Fibroblast of gingiva (primary cell): ENCODE measurements around the gene PTPRN2.

ENCODE experiments used
- DNase-seq: peaks from one replicate; pipeline ENCODE4 v3.0.0-alpha.2; 2011; ENCODE audit warnings: low read depth

Gene PTPRN2

DNA sequence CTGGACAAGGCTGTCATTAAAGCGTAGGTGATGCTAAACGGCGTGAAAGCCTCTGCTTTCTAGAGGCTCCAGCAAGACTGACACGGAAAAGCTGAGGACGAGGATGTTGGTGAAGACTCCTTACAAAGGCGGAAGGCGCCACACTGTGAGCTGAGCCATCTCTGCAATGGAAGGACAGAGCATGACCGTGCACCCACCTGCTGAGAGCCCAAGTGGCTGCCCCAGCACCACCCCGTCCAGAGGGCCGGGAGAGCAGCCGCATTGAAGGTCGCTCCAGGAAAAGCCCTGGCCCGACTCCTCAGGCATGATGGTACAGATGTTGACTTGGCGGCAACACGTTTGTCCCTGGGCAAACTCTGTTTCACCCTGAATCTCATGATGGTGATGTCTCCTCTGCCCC lies 758.1 kb downstream of the PTPRN2 start:
- no peak for DNase-seq

DNA sequence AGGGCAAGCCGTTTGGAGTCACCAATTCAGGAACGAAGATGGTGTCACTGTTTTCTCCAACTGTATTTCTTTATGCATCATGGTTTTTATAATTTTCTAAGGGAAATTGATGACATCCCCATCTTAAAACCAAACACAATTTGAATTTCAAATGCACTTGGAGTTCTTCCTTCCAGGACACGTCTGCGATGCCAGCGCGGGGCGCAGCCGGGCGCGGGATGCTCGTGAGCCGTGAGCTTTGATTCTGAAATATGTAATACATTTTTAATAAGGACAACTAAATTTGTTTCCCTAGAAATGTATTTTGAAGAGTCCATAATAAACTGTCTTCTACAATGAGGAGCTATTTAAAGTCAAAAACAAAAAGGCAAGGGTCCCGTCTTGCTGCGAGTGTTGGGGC lies 758.7 kb downstream of the PTPRN2 start:
- DNase-seq, result no peak

DNA sequence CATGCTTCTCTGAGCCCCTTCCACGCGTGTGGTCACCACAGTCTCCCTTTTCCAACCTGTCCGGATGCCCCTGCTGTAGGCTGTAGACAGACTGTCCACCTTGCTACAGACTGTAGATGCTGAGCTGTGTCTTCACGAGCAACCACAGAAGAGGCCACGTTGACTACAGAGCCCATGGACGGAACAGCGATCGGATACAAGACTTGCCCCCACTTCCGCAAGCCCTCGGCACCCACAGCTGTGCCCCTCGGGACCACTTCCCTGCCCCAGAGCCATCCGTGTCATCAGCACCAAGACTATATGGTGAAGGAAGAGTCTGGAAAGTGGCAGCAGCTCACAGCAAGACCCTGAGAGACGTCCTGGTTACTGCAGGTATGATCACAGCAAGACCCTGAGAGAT lies 759.4 kb downstream of the PTPRN2 start:
- DNase-seq, result no peak

DNA sequence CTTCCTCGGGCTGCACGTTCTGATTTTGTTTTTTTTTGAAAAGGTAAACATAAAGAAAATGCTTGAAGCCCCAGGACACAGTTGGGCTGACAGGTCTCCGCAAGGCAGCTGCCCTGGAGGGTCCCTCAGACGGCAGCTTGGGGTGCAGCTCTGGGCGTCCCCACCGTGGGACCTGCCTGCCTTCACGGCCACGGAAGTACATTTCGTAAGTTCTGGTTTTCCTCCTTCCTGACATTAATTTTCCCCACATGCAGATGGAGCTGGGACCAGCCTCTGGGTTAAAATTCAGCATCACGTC lies 759.8 kb downstream of the PTPRN2 start:
- DNase-seq, result no peak

DNA sequence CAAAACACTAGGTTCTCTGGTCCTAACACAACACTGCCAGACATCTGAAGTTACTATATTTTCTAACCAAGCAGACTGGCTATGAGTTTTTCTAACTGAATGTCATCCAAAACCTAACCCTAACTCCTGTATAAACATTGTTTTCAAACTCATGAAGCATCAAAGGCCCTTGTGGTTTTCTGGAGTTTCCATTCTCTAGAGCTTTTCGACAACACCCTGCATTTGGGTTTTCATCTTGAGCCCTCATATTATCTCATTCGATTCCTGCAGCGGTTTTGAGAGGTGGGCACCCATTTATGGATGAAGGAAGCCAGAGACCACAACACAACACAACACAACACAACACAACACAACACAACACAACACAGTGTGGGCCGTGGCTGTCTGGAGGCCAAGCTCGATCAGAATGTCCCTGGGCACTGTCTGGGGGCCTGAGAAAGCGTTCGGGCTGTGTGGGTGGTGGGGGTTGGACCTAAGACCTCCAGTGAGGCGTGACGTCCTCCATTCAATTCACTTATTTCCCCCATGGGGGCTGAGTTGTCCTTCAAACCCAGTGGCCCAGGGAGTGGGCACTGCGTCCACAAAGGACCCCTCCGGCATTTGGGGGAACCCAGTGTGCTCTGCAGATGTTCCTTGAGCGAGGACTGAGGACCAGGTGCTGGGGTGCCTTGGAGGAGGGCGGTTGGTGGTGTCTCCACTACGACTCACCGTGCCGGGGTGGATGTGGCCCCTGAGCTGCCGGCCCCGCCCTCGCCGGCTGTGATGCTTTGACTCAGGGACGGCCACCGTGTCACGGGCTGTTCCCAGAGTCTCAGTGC lies 760.4 kb downstream of the PTPRN2 start:
- DNase-seq, result no peak

- no peak for DNase-seq
These were observed 761.1 kb downstream of the PTPRN2 start for GRCh38 chr7:157826566-157826965.

DNA sequence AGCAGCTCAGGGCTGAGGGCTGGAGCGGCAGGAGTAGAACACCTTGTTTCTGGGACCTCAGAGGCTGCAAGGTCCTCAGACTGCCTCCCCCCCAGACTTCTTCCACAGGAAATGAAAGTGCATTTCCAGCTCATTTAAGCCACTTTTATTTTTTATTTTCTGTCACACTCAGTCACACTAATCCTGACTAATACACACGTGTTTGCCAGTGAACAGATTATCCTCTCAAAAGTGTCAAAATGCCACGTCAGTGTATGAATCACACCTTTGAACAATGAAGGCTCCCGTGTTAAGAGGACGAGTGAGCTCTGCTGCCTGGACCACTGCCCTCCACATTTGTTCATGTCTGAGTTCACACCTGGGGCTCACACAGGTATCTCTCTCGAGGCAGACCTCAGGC lies 762.3 kb downstream of the PTPRN2 start:
- DNase-seq, result no peak

DNA sequence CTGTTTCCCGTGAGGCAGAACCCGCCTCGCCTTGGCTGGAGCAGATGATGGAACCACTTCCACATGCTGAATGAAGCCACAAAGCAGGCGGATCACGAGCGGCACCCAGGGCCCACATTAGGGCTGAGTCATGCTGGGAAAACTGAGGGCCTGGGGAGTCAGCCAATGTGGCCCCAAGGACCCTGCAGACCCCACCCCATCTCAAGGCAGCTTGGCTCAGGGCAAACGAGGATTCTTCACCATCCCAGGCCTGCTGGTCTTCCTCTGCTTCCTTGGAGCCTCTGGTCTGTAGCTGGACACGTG lies 762.9 kb downstream of the PTPRN2 start:
- no peak for DNase-seq

DNA sequence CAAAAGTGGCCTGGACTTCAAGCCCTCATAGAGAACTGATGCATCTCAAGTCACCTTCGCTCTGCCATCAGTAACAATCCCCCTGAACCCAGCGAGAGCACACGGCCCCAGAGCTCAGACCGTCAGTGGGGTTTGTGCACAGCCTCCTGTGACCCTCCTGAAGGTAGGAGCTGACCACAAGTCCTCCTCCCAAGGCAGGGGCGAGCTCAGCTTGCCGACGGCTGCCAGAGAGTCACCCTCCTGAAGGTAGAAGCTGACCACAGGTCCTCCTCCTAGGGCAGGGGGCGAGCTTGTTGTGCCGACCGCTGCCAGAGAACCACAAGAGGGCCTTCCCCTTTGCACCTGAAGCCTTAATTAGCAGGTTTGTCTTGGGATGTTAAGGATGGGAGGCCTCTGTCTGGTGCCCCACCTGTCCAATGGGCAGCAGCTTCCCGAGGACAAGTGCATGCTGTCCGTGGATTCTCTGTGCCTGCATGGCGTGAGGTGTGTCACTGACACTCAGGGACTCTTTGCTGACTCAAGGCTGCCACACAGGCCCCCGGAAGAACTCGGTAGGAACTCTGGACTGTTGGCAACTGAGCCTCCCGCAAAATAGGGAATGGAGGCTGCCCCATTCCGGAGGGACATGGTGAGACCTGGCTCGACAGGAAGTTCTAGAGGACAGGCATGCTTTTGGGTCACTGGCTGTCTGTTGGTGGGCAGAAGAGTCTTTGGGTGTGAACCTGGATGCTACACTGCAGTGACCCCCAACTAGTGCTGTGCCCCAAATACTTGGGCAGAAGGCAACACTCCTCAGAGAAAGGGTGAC lies 763.4 kb downstream of the PTPRN2 start:
- no peak for DNase-seq

GRCh38 chr7:157822688-157823031 lies 765.0 kb downstream of the PTPRN2 start:
- no peak for DNase-seq

DNA sequence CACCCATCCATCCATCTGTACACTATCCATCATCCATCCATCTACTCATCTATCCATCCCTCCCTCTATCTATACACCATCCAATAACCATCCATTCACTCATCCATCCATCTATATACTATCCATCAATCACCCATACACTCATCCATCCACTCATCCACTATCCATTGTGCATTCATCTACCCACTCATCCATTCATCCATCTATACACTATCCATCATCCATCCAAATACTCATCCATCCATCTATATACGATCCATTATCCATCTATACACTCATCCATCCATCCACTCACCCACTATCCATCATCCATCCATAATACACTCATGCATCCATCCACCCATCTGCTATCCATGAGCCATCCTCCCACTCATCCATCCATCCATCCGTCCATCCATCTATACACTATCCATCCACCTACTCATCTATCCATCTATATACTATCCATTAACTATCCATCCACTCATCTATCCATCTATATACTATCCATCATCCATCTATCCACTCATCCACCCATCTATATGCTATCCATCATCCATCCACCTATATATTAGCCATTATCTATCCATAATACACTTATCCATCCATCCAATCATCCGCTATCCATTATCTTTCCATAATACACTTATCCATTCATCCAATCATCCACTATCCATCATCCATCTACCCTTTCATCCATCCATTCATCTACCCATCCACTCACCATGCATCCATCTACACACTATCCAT lies 765.5 kb downstream of the PTPRN2 start:
- DNase-seq, result no peak

GRCh38 chr7:157820796-157821195 lies 766.8 kb downstream of the PTPRN2 start:
- no peak for DNase-seq

DNA sequence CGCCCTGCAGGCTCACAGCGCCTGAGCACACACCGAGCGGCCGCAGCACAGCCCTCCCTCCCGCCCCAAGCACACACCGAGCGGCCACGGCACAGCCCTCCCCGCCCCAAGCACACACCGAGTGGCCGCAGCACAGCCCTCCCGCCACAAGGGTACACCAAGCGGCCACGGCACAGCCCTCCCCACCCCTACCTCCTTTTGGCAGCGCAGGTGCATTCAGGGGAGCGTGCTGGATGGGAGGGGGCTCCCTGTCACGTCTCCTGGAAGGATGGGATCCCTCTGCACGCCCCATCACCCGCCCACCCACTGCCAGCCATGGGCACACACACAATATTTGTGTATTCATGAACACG lies 768.2 kb downstream of the PTPRN2 start:
- no peak for DNase-seq

- DNase-seq, result no peak
These were observed 768.7 kb downstream of the PTPRN2 start for GRCh38 chr7:157818701-157819454.

DNA sequence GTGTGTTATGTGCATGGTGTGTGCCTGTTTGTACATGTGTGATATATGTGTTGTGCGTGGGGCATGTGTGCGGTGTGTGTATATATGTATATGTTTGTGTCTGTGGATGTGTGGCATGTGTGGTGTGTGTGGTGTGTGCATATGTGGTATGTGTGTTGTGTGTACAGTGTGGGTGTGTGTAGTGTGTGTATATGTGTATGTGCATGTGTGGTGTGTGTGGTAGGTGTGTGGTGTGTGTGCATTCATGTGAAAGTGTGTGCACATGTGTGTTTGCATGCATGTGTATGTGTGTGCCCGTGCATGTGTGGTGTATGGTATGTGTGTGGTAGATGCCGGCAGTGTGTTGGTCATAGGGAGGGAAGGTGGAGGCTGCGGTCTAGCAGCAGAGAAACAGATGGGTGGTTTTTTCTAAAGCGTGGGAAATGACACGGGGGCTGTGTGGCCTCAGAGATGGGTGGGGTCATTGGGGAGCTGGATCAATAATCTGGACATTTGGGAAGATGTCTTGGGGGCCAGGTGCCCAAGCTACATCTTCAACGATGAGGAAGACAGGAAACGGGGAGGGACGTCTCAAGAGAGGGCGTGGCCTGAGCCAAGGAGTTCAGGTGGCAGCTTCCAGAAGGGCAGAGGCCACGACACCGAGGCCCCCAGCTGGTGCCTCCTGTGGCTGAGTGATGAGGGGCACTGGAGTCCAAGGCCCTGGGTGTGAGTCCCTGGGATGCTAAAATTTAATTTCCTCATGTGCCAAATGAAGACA lies 769.5 kb downstream of the PTPRN2 start:
- no peak for DNase-seq

- no peak for DNase-seq
These were observed 770.2 kb downstream of the PTPRN2 start for GRCh38 chr7:157817433-157817832.

DNA sequence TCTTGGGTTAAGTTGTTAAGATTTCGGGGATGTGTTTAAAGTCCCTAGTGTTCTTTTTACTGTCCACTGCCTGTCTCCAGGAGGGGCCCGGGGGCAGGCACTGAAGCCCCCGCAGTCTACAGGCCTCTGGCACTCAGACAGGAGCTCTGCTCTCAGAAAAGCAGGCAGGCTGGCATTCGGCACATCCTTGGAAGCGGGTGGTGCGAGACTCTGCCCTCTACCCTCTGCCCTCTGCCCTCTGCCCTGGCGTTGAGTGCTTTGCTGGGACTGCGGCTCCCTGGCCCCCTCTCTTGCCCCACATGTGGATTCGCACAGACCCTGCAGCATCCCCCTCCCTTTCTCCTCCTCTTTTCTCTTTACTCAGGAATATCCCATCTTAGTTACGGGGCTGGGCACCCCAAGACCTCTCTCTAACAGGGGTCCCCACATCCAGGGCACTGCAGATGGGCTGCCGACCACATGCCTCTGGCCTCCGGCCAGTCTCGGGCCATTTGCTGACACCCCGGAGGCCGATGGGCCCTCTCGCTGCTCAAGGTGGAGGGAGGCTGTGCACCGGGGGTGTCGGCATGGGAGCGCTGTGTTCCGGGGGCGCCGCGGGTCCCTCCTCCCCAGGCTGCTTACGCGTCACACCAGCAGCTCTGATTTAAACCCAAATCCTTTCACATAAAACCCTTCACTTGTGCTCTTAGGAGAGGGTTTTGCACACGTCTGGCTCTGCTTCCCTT lies 770.9 kb downstream of the PTPRN2 start:
- no peak for DNase-seq

DNA sequence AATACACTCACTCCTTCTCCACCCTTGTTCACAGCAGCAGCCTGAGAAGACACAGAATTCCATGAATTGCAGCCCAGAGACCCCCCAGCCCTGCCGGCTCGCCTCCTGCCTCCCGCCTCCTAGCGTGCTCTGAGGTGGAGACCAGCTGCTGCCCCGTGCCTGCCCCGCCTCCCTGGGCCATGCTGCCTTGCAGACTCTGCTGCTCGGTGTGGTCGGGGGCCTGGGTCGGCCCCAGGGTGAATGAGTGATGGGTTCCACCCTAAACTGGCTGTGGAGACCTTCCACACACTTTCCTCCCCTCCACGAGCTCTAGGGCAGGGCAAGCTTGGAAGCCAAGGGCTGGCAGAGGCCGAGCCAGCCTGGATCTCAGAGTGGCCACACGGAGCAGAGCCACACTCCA lies 771.5 kb downstream of the PTPRN2 start:
- DNase-seq, result no peak

- no peak for DNase-seq
These were observed 772.0 kb downstream of the PTPRN2 start for GRCh38 chr7:157815706-157816022.

DNA sequence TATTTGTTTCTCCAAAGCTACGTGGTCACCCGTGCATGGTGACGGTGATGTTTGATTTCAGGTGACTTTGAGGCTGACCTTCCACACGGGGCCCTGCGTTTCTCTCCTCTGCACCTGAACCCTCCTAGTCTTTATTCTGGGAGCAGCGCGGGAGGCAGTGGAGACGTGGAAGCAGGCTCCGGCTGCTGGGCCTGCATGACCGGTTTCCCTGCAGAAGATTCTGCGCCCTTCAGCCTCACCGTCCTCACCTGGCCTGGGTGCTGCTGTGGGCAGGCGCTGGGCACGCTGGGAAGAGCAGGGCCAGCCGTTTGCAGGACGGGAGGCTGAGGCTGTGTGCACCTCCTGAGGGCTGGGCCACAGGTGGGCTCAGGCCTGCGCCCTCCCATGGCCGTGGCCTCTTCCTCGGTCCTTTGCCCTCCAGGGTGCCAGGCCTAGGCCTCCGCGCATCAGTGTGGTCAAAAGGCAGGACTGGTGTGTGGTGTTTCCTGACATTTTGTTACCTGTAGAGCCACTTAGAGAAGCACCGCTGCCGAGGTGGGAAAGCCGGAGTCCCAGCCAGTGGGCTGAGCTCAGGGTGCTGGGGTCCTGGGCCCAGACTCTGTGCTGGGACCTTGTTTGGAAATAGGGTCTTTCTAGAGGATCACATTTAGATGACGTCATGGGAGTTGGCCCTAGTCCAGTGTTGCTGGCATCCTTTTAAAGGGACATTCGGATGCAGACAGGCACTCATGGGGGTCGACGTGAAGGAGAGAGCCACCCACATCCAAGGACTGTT lies 772.5 kb downstream of the PTPRN2 start:
- no peak for DNase-seq
